Measurements from ENCODE around the gene OR52E4.

GRCh38 chr11:5922749-5923426, 42.5 kb downstream of the OR52E4 start:
- TF ChIP-seq CTCF (optimal IDR thresholded peaks at IDR 0.05 in 1 of 3, IDR thresholded peaks at IDR 0.05 in 1 of 3, conservative IDR thresholded peaks at IDR 0.05 in 1 of 3; ENCODE audit: extremely low read depth in 1 of 3, insufficient read depth in 2 of 3, low read length in 3 of 3) (no peak), EZH2 (IDR thresholded peaks at IDR 0.05; ENCODE audit: low read length) (no peak)

All from keratinocyte (primary cell).